ENCODE data around the gene VSTM2B. TPM values are rescaled to one million over a fixed set of nuclear protein-coding genes. Genes with fewer than 3 reads are reported as not detected.

VSTM2B gene
- total RNA-seq, 1 experiment from 2014 or later: 0.31 TPM

DNA sequence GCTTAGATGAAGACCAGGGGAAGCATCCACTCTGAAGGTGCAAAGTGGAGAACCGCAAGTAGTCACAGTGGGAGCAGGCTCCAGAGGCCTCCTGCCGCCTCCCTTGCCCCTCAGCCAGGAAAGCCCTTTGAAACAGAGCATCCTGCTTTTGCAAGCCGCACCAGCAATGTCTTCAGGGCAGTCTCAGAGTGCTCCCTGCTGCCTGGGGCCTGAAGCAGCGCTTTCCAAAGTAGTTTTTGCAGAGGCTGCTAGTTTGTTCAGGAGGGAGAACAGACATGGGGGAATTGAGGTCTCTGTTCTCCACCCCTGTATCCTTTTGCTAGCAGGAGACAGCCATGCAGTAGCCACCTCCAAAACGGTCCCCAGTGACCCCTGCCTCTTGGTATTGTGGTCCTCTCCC lies 64.5 kb downstream of the VSTM2B start:
- no peak overlapping the region for H3K18ac ChIP-seq (ENCODE audit: insufficient read length, low read depth, low read length)
- no peaks in the 10 kb centered on the region for H3K79me2 ChIP-seq (ENCODE audit: insufficient read depth, low read length)
- H3K4me1 ChIP-seq (ENCODE audit: insufficient read depth, low read length): no peaks in the 10 kb centered on the region
- Mint-ChIP-seq H3K27ac (no peak overlapping the region), H3K4me3 (no peak overlapping the region), H3K36me3 (ENCODE audit: insufficient read depth in 1 of 3, low read depth in 3 of 3) (no peaks in the 10 kb centered on the region; a peak in 1 of 7 replicates), H3K27me3 (ENCODE audit: low read depth) (peaks cover 95% of the 10 kb centered on the region), H3K9me3 (peaks cover 0 to 4% of the 10 kb centered on the region in 2 experiments; a peak in 4 of 5 replicates), H3K4me1 (peaks cover 4% of the 10 kb centered on the region in 2 experiments)
- no peak overlapping the region for H2BK5ac ChIP-seq (ENCODE audit: insufficient read length, low read length)
- no peak overlapping the region for H3K4me2 ChIP-seq (ENCODE audit: insufficient read depth, insufficient read length, low read length)
- no peak overlapping the region for H3K27ac ChIP-seq (ENCODE audit: insufficient read length, low read depth, low read length)
- H2BK15ac ChIP-seq (ENCODE audit: low read depth, low read length): no peak overlapping the region
- H2BK12ac ChIP-seq (ENCODE audit: insufficient read length, low read depth, low read length): no peak overlapping the region
- no peak overlapping the region for H3K9ac ChIP-seq (ENCODE audit: extremely low read depth, insufficient read length, low read length)
- H2BK120ac ChIP-seq (ENCODE audit: low read depth, low read length, poor library complexity, severe bottlenecking): no peak overlapping the region
- no peak overlapping the region for H2AK5ac ChIP-seq (ENCODE audit: insufficient read length, low read length)
- H2BK20ac ChIP-seq (ENCODE audit: low read depth, low read length, poor library complexity, severe bottlenecking): no peak overlapping the region
- no peak for DNase-seq
- no peak overlapping the region for H3T11ph ChIP-seq (ENCODE audit: low read length)
- H3K56ac ChIP-seq (ENCODE audit: insufficient read length, low read depth, low read length): no peak overlapping the region
- H3K4ac ChIP-seq (ENCODE audit: low read depth, low read length): no peak overlapping the region
- H3K23ac ChIP-seq (ENCODE audit: insufficient read length, low read depth, low read length): no peak overlapping the region
- H4K5ac ChIP-seq (ENCODE audit: insufficient read length, low read depth, low read length): no peak overlapping the region
- H3K23me2 ChIP-seq (ENCODE audit: insufficient read length, low read depth, low read length, poor library complexity, severe bottlenecking): no peaks in the 10 kb centered on the region
- no peaks in the 10 kb centered on the region for H3K79me1 ChIP-seq (ENCODE audit: insufficient read depth, low read depth, low read length, poor library complexity, severe bottlenecking)
- no peak overlapping the region for H3K14ac ChIP-seq (ENCODE audit: insufficient read depth, low read length)
- H3K9me3 ChIP-seq (ENCODE audit: control insufficient read depth, low read depth, low read length): no peaks in the 10 kb centered on the region
- TF ChIP-seq, protein P1, sequence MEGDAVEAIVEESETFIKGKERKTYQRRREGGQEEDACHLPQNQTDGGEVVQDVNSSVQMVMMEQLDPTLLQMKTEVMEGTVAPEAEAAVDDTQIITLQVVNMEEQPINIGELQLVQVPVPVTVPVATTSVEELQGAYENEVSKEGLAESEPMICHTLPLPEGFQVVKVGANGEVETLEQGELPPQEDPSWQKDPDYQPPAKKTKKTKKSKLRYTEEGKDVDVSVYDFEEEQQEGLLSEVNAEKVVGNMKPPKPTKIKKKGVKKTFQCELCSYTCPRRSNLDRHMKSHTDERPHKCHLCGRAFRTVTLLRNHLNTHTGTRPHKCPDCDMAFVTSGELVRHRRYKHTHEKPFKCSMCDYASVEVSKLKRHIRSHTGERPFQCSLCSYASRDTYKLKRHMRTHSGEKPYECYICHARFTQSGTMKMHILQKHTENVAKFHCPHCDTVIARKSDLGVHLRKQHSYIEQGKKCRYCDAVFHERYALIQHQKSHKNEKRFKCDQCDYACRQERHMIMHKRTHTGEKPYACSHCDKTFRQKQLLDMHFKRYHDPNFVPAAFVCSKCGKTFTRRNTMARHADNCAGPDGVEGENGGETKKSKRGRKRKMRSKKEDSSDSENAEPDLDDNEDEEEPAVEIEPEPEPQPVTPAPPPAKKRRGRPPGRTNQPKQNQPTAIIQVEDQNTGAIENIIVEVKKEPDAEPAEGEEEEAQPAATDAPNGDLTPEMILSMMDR (conservative IDR thresholded peaks at IDR 0.05): peak; percentile 48; the same call in 2 of the 3 replicates
- no CpG with 5 or more reads among the region's 5 CpGs for WGBS (ENCODE audit: extremely low coverage, insufficient read length, low lambda C conversion rate)
- H2AFZ ChIP-seq (ENCODE audit: low read length): no peak overlapping the region
- no peaks in the 10 kb centered on the region for H3K27me3 ChIP-seq (ENCODE audit: insufficient read depth, low read length)
- no peaks in the 10 kb centered on the region for H4K20me1 ChIP-seq (ENCODE audit: control insufficient read depth, insufficient read depth, insufficient read length)
- H4K8ac ChIP-seq (replicated peaks; ENCODE audit: insufficient read length, low read depth, low read length): no peak overlapping the region
- no peak overlapping the region for H4K91ac ChIP-seq (ENCODE audit: insufficient read length, low read depth, low read length)
